ENCODE data around the gene NRF1. TPM values are rescaled to one million over a fixed set of nuclear protein-coding genes. Genes with fewer than 3 reads are reported as not detected.

Gene NRF1
- polyA plus RNA-seq, 2 donors = 4.7 to 5.7 TPM

DNA sequence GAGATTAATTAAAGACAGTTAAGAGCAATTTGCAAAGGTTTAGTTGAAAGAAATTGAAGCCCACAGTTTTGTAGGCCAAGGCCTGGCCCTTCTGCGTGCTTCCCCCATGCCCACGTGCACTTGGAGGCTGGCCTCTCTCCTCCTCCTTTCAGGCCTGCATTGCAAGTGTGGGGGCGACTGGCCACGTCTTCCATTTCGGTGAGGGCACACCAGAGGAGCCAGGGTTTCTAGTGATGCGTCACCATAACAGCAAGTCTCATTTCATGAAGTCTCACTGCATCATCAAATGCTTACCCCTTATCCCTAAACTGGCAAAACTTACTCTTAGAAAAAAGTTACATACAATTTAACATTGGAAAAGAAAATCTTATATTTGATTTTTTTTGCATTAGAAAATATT lies 141.2 kb downstream of the NRF1 start:
- 88 to 94% methylated on average over 6 of the region's 6 CpGs for WGBS, 2 donors
- H3K27me3 ChIP-seq (ENCODE audit: control insufficient read depth in 1 of 2, insufficient read depth in 2 of 2, low read length in 2 of 2) = no peaks in the 10 kb centered on the region
- peaks cover 2 to 12% of the 10 kb centered on the region in 2 donors for H3K36me3 ChIP-seq (ENCODE audit: control insufficient read depth in 2 of 2, insufficient read depth in 2 of 2, low read length in 1 of 2)

DNA sequence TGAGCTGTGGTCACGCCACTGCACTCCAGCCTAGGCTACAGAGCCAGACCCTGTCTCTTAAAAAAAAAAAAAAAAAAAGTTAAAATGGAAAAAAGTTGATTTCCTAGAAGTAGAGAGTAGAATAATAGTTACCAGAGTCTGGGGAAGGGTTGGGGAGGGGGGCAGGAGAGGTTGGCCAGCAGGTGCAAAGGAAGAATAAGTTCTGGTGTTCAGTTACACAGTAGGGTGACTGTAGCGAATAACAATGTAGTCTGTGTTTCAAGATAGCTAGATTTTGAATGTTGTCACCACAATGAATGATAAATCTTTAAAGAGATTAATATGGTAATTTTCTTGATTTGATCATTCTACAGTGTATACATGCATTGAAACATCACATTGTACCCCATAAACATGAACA lies 142.9 kb downstream of the NRF1 start:
- Histone ChIP-seq H3K36me3 (ENCODE audit: control insufficient read depth in 2 of 2, insufficient read depth in 2 of 2, low read length in 1 of 2) (peaks cover 2 to 12% of the 10 kb centered on the region in 2 donors), H3K4me1 (ENCODE audit: control insufficient read depth in 2 of 2, insufficient read depth in 2 of 2, low read length in 1 of 2) (no peaks in the 10 kb centered on the region), H3K27me3 (ENCODE audit: control insufficient read depth in 1 of 2, insufficient read depth in 2 of 2, low read length in 2 of 2) (no peaks in the 10 kb centered on the region), H3K9me3 (ENCODE audit: control insufficient read depth in 2 of 2, insufficient read depth in 1 of 2, low read depth in 1 of 2, low read length in 1 of 2) (no peaks in the 10 kb centered on the region), H3K27ac (ENCODE audit: low read depth in 2 of 2, low read length in 1 of 2) (no peak overlapping the region), H3K4me3 (ENCODE audit: low read depth in 1 of 2, low read length in 2 of 2) (no peak overlapping the region)
- WGBS, 2 donors = 100% methylated on average over 2 of the region's 2 CpGs

More for the DNA sequence above, 141.2 kb downstream of the NRF1 start:
- H3K9me3 ChIP-seq (ENCODE audit: control insufficient read depth in 2 of 2, insufficient read depth in 1 of 2, low read depth in 1 of 2, low read length in 1 of 2) = no peaks in the 10 kb centered on the region
- H3K4me1 ChIP-seq (ENCODE audit: control insufficient read depth in 2 of 2, insufficient read depth in 2 of 2, low read length in 1 of 2) = no peaks in the 10 kb centered on the region
- no peak overlapping the region for H3K4me3 ChIP-seq (ENCODE audit: low read depth in 1 of 2, low read length in 2 of 2)
- H3K27ac ChIP-seq (ENCODE audit: low read depth in 2 of 2, low read length in 1 of 2) = no peak overlapping the region

DNA sequence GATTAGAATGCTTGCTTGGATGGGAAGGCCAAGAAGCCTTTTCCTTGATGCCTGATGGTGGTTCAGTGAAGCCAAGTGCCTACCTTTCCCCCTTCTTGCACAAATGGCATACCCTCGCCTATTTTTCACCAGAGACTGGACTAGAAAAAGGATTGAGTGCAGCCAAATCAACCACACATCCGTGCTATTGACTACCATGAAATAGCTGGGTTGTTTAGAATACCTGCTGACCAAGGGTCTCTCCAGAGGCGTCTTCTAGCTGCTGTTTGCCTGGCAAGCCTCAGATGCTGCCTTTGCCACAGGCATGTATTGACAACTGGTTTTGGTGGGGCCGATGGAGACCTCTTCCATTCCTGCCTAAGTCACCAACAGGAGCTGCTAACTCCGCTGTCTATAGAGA lies 146.5 kb downstream of the NRF1 start:
- H3K27ac ChIP-seq (ENCODE audit: low read depth in 2 of 2, low read length in 1 of 2) = no peak overlapping the region
- peaks cover 2 to 12% of the 10 kb centered on the region in 2 donors for H3K36me3 ChIP-seq (ENCODE audit: control insufficient read depth in 2 of 2, insufficient read depth in 2 of 2, low read length in 1 of 2)
- H3K27me3 ChIP-seq (ENCODE audit: control insufficient read depth in 1 of 2, insufficient read depth in 2 of 2, low read length in 2 of 2) = no peaks in the 10 kb centered on the region
- H3K4me1 ChIP-seq (ENCODE audit: control insufficient read depth in 2 of 2, insufficient read depth in 2 of 2, low read length in 1 of 2) = no peaks in the 10 kb centered on the region
- H3K9me3 ChIP-seq (ENCODE audit: control insufficient read depth in 2 of 2, insufficient read depth in 1 of 2, low read depth in 1 of 2, low read length in 1 of 2) = no peaks in the 10 kb centered on the region
- 91 to 93% methylated on average over 5 of the region's 5 CpGs for WGBS, 2 donors
- no peak overlapping the region for H3K4me3 ChIP-seq (ENCODE audit: low read depth in 1 of 2, low read length in 2 of 2)

DNA sequence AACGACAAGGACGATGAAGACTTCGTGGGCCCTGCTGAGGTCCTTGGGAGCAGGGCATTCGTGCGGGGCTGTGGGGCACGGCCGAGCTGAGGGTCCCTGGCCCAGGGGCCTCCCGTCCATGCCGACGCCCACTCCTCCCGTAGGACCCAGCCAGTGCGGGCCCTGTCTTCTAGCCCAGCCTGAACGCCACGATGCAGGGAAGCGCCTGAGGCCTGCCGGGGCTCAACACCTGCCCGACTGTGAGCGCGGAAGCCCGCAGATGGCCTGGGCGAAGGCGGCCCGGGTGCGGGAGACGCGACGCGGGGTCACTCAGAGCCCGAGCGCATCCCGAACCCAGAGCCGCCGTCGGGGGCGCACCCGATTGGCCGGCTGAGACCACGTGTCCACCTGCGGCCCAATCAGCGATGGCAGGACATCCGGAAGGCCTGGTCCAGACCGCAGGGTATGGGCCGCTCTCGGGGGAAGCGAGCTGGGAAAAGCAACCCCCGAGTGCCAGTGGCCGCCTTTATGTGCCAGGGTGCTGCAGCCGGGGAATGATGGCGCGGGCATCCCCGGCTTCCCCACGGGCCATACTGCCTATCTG lies 151.0 kb downstream of the NRF1 start:
- H3K36me3 ChIP-seq (ENCODE audit: control insufficient read depth in 2 of 2, insufficient read depth in 2 of 2, low read length in 1 of 2) = no peaks in the 10 kb centered on the region
- H3K4me3 ChIP-seq (ENCODE audit: low read depth in 1 of 2, low read length in 2 of 2) = no peak overlapping the region
- H3K27ac ChIP-seq (ENCODE audit: low read depth in 2 of 2, low read length in 1 of 2) = no peak overlapping the region
- H3K27me3 ChIP-seq (ENCODE audit: control insufficient read depth in 1 of 2, insufficient read depth in 2 of 2, low read length in 2 of 2) = no peaks in the 10 kb centered on the region
- H3K4me1 ChIP-seq (ENCODE audit: control insufficient read depth in 2 of 2, insufficient read depth in 2 of 2, low read length in 1 of 2) = no peaks in the 10 kb centered on the region
- peaks cover 0 to 3% of the 10 kb centered on the region in 2 donors for H3K9me3 ChIP-seq (ENCODE audit: control insufficient read depth in 2 of 2, insufficient read depth in 1 of 2, low read depth in 1 of 2, low read length in 1 of 2)
- WGBS, 2 donors = 92 to 94% methylated on average over 46 to 52 of the region's 52 CpGs

DNA sequence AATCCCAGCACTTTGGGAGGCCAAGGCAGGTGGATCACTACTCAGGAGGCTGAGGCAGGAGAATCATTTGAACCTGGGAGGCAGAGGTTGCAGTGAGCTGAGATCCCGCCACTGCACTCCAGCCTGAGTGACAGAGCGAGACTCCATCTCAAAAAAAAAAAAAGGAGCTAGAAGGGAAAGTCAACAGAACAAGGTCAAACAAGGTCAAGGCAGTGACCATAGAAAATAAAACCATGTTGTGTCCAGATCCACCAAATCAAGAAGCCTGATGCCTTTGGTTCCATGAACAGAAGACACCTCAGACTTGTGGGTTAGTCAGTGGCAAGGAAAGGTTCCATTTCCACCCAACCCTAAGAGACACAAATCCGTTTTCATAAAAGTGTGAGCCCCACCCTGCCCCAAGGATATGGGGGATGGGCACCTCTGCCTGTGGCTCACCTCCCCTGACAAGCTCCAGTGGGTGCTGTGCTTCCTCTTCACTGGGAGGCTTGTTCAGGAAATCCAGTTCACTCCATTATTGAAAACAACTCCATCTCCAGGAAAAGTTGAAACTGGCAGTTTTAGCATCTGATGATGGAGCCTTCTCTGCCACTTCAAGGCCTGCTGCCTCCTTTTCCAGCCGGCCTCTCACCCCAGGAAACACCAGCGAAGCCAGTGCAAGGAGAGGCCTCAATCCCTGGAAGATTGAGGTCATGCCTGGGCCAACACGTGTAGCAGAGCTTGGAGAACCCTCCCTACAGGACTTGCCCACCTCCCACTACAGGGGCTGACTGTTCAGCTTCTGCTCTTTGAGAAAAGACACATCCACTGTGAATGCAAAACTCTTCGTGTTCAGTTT lies 152.9 kb downstream of the NRF1 start:
- Histone ChIP-seq H3K9me3 (ENCODE audit: control insufficient read depth in 2 of 2, insufficient read depth in 1 of 2, low read depth in 1 of 2, low read length in 1 of 2) (peaks cover 0 to 3% of the 10 kb centered on the region in 2 donors), H3K27me3 (ENCODE audit: control insufficient read depth in 1 of 2, insufficient read depth in 2 of 2, low read length in 2 of 2) (no peaks in the 10 kb centered on the region), H3K36me3 (ENCODE audit: control insufficient read depth in 2 of 2, insufficient read depth in 2 of 2, low read length in 1 of 2) (no peaks in the 10 kb centered on the region), H3K4me1 (ENCODE audit: control insufficient read depth in 2 of 2, insufficient read depth in 2 of 2, low read length in 1 of 2) (no peaks in the 10 kb centered on the region), H3K4me3 (ENCODE audit: low read depth in 1 of 2, low read length in 2 of 2) (no peak overlapping the region), H3K27ac (ENCODE audit: low read depth in 2 of 2, low read length in 1 of 2) (no peak overlapping the region)
- 78 to 79% methylated on average over 6 to 7 of the region's 7 CpGs for WGBS, 2 donors

DNA sequence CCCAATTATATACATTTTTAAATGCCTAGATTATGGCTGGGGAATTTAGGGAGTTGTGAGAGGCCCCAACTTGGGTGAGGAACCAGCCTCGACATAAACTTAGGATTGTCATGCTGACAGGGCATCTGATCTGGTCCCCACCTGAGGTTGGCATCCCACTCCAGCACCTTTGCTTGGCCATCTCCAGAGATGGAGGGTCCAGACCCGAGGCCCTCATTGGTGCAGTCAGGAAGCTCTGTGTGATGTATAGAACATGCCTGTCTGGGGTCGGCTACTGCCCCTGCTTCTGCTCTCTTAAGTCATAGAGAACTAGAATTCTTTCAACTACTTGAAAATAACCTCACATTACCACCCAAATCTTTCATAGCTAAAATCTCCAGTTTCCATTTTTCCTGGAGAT lies 153.8 kb downstream of the NRF1 start:
- WGBS, 2 donors = 83 to 93% methylated on average over 3 of the region's 3 CpGs

DNA sequence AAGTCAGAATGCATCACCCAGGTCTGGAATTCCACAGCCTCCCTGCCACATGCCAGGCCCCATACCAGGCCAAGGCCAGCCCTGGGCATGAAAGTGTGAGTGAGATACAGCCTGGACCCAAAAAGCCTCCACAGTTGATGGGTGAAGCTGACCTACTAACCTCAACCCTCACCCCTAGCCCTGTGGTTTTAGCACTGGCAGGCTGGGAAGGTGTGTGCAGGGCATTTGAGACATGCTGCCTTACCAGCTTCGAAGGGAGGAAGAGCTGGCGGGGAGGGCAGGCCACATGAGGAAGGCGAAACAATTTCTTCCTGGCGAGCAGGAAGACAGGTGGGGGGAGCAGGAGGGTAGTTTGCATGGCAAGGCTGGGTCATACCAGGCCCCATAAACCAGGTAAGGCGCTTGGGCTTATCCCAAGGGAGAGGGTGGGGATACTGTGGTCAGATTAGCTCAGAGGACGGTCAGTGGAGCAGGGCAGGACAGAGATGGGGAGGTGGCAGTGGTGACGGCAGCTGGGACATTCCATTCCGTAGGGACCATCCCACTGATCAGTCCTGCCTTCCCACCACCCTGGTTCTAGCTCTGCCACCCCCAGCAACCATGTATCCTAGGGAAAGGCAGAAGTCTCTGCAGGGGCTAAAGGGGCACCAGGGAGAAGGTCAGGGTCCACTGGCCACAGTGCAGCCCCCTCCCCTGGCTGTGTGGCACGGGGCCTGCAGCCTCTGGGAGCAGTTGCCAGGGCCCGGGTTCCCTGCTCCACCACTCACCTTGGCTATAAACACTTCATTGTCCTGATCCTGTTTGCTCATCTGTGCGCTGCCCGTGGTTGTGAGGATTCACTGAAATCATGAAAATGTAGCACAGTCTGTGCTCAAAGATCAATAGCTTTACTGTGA lies 155.8 kb downstream of the NRF1 start:
- no peaks in the 10 kb centered on the region for H3K27me3 ChIP-seq (ENCODE audit: control insufficient read depth in 1 of 2, insufficient read depth in 2 of 2, low read length in 2 of 2)
- peaks cover 0 to 3% of the 10 kb centered on the region in 2 donors for H3K9me3 ChIP-seq (ENCODE audit: control insufficient read depth in 2 of 2, insufficient read depth in 1 of 2, low read depth in 1 of 2, low read length in 1 of 2)
- H3K27ac ChIP-seq (ENCODE audit: low read depth in 2 of 2, low read length in 1 of 2) = no peak overlapping the region
- H3K4me3 ChIP-seq (ENCODE audit: low read depth in 1 of 2, low read length in 2 of 2) = no peak overlapping the region
- no peaks in the 10 kb centered on the region for H3K36me3 ChIP-seq (ENCODE audit: control insufficient read depth in 2 of 2, insufficient read depth in 2 of 2, low read length in 1 of 2)
- 85 to 87% methylated on average over 12 of the region's 12 CpGs for WGBS, 2 donors
- no peaks in the 10 kb centered on the region for H3K4me1 ChIP-seq (ENCODE audit: control insufficient read depth in 2 of 2, insufficient read depth in 2 of 2, low read length in 1 of 2)

More for the DNA sequence above, 153.8 kb downstream of the NRF1 start:
- Histone ChIP-seq H3K9me3 (ENCODE audit: control insufficient read depth in 2 of 2, insufficient read depth in 1 of 2, low read depth in 1 of 2, low read length in 1 of 2) (peaks cover 0 to 3% of the 10 kb centered on the region in 2 donors), H3K4me3 (ENCODE audit: low read depth in 1 of 2, low read length in 2 of 2) (no peak overlapping the region), H3K4me1 (ENCODE audit: control insufficient read depth in 2 of 2, insufficient read depth in 2 of 2, low read length in 1 of 2) (no peaks in the 10 kb centered on the region), H3K27me3 (ENCODE audit: control insufficient read depth in 1 of 2, insufficient read depth in 2 of 2, low read length in 2 of 2) (no peaks in the 10 kb centered on the region), H3K27ac (ENCODE audit: low read depth in 2 of 2, low read length in 1 of 2) (no peak overlapping the region), H3K36me3 (ENCODE audit: control insufficient read depth in 2 of 2, insufficient read depth in 2 of 2, low read length in 1 of 2) (no peaks in the 10 kb centered on the region)

DNA sequence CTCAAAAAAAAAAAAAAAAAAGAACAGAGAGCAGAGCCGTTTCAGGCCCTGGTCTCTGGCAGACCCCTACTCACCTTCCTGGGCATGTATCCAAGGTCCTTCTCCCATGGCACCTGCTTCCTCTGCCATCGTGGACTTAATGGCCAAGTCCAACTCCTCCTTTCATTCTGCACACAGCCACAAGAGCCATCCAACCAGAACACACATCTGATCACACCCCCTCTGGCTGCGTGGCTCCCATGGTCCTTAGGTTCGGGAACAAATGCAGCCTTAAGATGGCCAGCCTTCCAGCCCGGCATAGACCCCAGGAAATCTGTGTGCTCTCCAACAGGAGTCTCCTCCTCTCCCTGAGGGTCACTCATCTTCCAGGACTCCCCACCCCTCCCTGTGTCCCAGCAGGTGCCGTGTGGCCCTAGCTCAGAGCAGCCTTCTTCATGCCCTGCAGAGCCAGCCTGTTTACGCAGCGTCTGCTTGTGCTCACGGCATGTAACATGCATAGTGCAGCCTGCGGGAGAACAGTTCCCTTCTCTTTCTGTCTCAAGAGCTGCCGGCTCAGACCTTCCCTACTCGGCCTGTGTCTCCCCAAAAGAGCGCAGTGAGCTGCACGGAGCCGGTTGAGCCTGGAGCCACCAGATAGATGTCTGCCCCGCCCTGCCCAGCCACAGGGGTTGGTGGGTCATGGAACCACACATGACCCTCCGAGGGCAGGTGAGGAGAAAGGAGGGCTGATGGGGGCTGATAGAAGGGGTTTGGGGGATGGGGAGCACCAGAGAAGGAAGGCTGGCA lies 157.3 kb downstream of the NRF1 start:
- Histone ChIP-seq H3K27ac (ENCODE audit: low read depth in 2 of 2, low read length in 1 of 2) (no peak overlapping the region), H3K4me1 (ENCODE audit: control insufficient read depth in 2 of 2, insufficient read depth in 2 of 2, low read length in 1 of 2) (no peaks in the 10 kb centered on the region), H3K27me3 (ENCODE audit: control insufficient read depth in 1 of 2, insufficient read depth in 2 of 2, low read length in 2 of 2) (no peaks in the 10 kb centered on the region), H3K36me3 (ENCODE audit: control insufficient read depth in 2 of 2, insufficient read depth in 2 of 2, low read length in 1 of 2) (no peaks in the 10 kb centered on the region), H3K4me3 (ENCODE audit: low read depth in 1 of 2, low read length in 2 of 2) (no peak overlapping the region), H3K9me3 (ENCODE audit: control insufficient read depth in 2 of 2, insufficient read depth in 1 of 2, low read depth in 1 of 2, low read length in 1 of 2) (peaks cover 0 to 3% of the 10 kb centered on the region in 2 donors)
- 88 to 89% methylated on average over 17 of the region's 17 CpGs for WGBS, 2 donors

DNA sequence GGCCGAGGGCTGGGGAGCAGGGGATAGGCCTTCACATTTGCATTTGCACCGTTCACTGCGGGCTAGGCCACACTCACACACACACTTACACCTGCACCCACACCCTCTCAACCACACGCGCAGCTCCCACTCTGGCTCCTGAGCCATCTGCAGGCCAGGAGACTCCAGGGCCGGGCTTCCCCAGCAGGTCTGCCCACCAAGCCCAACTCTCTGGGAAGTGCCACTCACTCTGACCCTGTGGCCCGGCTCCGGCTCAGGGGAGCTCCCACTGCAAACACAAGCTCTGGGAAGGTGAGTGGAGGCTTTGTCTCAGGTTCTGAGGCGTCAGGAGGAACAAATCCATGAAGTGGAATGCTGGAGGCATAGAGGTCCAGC lies 157.9 kb downstream of the NRF1 start:
- H3K4me1 ChIP-seq (ENCODE audit: control insufficient read depth in 2 of 2, insufficient read depth in 2 of 2, low read length in 1 of 2) = no peaks in the 10 kb centered on the region
- no peaks in the 10 kb centered on the region for H3K27me3 ChIP-seq (ENCODE audit: control insufficient read depth in 1 of 2, insufficient read depth in 2 of 2, low read length in 2 of 2)
- 91 to 96% methylated on average over 9 of the region's 9 CpGs for WGBS, 2 donors
- peaks cover 0 to 3% of the 10 kb centered on the region in 2 donors for H3K9me3 ChIP-seq (ENCODE audit: control insufficient read depth in 2 of 2, insufficient read depth in 1 of 2, low read depth in 1 of 2, low read length in 1 of 2)
- no peak overlapping the region for H3K4me3 ChIP-seq (ENCODE audit: low read depth in 1 of 2, low read length in 2 of 2)
- no peak overlapping the region for H3K27ac ChIP-seq (ENCODE audit: low read depth in 2 of 2, low read length in 1 of 2)
- peaks cover 0 to 2% of the 10 kb centered on the region in 2 donors for H3K36me3 ChIP-seq (ENCODE audit: control insufficient read depth in 2 of 2, insufficient read depth in 2 of 2, low read length in 1 of 2)

Data from esophagus (tissue), 2 donors.